Measurements from ENCODE around the gene TMEM220.

The TMEM220 gene

DNA sequence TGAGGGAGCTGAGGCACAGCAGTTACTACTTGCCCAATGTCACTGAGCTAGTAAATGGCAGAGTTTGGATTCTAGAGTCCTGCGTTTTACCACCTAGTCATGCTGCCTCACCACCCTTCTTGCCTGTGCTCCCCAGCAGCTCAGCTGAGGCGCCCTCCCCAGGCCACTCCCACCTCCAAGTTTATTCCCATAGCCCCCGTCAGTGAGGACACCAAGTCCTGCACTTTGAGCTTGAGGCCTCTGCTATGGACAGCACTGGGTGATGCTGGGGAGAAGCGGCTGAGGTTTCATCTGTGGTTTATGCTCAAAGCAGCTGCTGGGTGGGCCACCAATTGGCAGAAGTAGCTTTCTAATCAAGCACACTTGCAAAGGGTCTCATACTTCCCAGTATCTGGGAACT is 37.4 kb upstream of the TMEM220 start:
- TF ChIP-seq, protein P1, sequence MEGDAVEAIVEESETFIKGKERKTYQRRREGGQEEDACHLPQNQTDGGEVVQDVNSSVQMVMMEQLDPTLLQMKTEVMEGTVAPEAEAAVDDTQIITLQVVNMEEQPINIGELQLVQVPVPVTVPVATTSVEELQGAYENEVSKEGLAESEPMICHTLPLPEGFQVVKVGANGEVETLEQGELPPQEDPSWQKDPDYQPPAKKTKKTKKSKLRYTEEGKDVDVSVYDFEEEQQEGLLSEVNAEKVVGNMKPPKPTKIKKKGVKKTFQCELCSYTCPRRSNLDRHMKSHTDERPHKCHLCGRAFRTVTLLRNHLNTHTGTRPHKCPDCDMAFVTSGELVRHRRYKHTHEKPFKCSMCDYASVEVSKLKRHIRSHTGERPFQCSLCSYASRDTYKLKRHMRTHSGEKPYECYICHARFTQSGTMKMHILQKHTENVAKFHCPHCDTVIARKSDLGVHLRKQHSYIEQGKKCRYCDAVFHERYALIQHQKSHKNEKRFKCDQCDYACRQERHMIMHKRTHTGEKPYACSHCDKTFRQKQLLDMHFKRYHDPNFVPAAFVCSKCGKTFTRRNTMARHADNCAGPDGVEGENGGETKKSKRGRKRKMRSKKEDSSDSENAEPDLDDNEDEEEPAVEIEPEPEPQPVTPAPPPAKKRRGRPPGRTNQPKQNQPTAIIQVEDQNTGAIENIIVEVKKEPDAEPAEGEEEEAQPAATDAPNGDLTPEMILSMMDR (conservative IDR thresholded peaks at IDR 0.05; ENCODE audit: low read depth, low read length) = no peak
- H3K4me3 ChIP-seq (ENCODE audit: low read depth, low read length) = no peak overlapping the region
- no peak for DNase-seq (ENCODE audit: low read depth)

DNA sequence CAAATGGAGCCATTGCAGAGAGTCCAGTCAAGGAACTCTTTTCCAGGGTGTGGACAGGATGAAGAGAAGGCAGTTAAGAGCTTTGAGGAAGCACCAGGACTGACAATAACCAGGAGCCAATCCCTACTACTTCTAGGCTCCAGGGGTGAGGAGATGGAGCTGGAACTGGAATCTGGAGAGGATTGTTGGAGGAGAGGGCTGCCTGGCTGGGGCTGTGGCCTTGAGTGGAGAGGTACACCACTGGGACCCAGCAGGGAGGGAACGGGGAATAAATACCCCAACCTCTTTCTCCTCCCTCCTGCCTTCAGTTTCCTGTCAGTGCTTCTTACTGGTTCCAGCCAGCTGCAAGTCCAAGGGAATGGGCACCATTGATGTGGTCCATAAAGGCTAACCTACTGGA is 32.2 kb upstream of the TMEM220 start:
- H3K4me3 ChIP-seq (ENCODE audit: low read depth, low read length) = no peak overlapping the region
- no peak for DNase-seq (ENCODE audit: low read depth)
- TF ChIP-seq, protein P1 (conservative IDR thresholded peaks at IDR 0.05; ENCODE audit: low read depth, low read length) = no peak

DNA sequence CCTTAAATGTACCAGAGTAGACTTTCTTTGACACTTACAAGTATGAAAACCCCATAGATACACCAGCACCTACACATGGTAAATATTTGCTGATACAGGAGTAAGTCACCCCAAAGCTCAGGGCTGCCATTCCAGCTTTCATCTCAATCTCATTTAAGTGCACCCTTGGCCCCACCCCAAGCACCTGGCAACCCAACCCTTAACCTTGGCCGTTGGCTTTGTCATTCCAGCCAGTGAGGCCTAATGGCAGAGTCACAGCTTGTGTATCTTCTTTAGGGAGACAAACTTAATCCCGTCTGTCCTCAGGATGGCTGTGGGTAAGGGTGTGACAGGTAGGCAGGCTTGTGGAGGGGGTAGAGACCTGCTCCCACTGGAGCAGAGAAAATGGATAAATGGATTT is 31.5 kb upstream of the TMEM220 start:
- TF ChIP-seq, protein P1 (conservative IDR thresholded peaks at IDR 0.05; ENCODE audit: low read depth, low read length) = no peak
- H3K4me3 ChIP-seq (ENCODE audit: low read depth, low read length) = no peak overlapping the region
- no peak for DNase-seq (ENCODE audit: low read depth)

DNA sequence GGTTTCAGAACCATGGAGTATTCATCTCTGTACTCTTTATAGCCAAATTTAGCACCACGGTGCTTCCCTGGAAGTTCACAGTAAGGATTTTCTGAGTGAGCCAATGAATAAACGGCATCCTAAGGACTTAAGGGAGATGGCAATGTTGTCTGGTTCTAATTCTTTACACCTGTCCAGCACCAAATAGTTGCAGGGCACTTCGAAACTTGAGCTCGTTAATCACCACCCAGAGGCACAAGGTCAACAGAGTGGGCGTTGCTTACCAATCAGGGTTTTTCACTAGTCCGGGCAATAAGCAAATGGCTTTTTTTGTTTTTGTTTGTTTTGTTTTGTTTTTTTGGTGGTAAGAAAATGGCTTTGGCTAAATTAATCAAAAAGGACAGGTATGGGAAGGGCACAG is 28.2 kb upstream of the TMEM220 start:
- no peak for DNase-seq (ENCODE audit: low read depth)
- H3K4me3 ChIP-seq (ENCODE audit: low read depth, low read length) = no peak overlapping the region
- TF ChIP-seq, protein P1 (conservative IDR thresholded peaks at IDR 0.05; ENCODE audit: low read depth, low read length) = no peak

DNA sequence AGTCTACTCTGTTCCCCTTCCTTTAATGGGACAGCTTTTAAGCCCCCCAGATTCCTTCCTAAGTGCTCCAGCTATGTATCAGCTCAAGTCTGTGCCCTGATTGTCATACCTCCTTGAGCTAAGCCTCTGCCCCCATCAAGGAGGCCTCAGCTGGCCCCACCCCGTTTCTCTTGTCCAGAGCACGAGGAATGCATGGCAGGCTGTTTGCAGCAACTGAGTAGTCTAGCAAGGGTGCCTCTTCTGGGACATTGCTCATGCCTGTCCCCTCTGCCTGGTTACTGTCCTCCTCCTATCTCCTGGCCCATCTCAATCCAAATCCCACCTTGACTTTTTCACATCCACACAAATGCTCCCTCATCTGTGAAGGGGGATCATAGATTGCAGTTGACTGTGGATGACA is 27.8 kb upstream of the TMEM220 start:
- DNase-seq (ENCODE audit: low read depth) = no peak
- TF ChIP-seq, protein P1 (conservative IDR thresholded peaks at IDR 0.05; ENCODE audit: low read depth, low read length) = no peak
- H3K4me3 ChIP-seq (ENCODE audit: low read depth, low read length) = no peak overlapping the region

DNA sequence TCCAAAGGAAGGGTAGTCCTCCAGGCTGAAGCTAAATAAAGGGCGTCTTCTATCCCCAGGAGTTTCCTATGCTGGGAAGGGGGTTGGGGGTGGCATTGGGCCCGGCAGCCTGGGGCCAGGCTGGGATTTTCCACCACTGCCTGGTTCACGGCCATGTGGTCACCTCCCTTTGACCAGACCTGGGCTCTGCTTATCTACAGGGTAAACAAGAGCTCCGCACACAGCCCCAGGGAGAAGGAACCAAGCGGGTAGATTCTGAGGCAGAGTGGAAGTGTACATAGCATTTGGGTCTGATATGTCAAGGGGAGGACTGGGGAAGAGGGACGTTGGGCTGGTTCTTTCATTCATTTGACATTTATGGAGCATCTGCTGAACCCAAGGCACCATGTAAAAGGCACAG is 27.2 kb upstream of the TMEM220 start:
- no peak overlapping the region for H3K4me3 ChIP-seq (ENCODE audit: low read depth, low read length)
- TF ChIP-seq, protein P1 (conservative IDR thresholded peaks at IDR 0.05; ENCODE audit: low read depth, low read length) = no peak
- no peak for DNase-seq (ENCODE audit: low read depth)

DNA sequence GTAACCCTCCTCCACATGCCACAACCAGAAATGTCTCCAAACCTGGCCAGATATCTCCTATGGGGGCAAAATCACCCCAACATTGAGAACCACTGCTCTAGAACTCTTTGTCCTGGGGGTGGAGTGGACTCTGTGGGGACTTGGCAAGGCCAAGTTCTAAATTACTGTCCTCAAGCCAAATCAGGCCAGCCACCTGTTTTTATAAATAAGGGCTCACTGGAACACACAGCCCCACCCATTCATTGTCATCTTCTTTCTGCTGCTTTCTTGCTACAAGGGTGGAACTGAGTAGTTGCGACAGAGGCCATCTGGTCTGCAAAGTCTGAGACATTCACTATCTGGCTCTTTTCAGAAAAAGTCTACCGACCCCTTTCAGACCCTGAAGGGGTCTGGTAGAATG is 26.8 kb upstream of the TMEM220 start:
- DNase-seq (ENCODE audit: low read depth) = no peak
- H3K4me3 ChIP-seq (ENCODE audit: low read depth, low read length) = no peak overlapping the region
- TF ChIP-seq, protein P1 (conservative IDR thresholded peaks at IDR 0.05; ENCODE audit: low read depth, low read length) = no peak

All from choroid plexus epithelial cell (primary cell).